HUES64 (cell line): ENCODE results near the gene OAT.

Experiments
- H3K27ac ChIP-seq: 2 replicates; pipeline ENCODE4 v1.7.0; 2013; ENCODE audit warnings: low read depth, low read length, inconsistent platforms
- H3K27me3 ChIP-seq: 2 replicates; pipeline ENCODE4 v1.6.1; 2013; ENCODE audit warnings: mild to moderate bottlenecking, low read length; ENCODE audit not compliant: insufficient read depth
- H3K36me3 ChIP-seq: 2 replicates; pipeline ENCODE4 v1.6.1; 2013; ENCODE audit warnings: mild to moderate bottlenecking, low read length; ENCODE audit not compliant: insufficient read depth
- H3K4me1 ChIP-seq: 2 replicates; pipeline ENCODE4 v1.6.1; 2013; ENCODE audit warnings: mild to moderate bottlenecking, low read length, moderate library complexity; ENCODE audit not compliant: insufficient read depth
- H3K4me3 ChIP-seq: 2 replicates; pipeline ENCODE4 v1.5.1; 2013; ENCODE audit warnings: mild to moderate bottlenecking, low read length, moderate library complexity
- H3K9ac ChIP-seq: 2 replicates; pipeline ENCODE4 v1.6.1; 2013; ENCODE audit warnings: mild to moderate bottlenecking, low read depth, low read length
- H3K9me3 ChIP-seq: 2 replicates; pipeline ENCODE4 v1.6.1; 2013; ENCODE audit warnings: low read depth, low read length; ENCODE audit not compliant: insufficient read depth
- WGBS: fragments of 150-250, 120-280 bp; methylation state at CpG from one replicate; pipeline ENCODE4 v1.1.7; 2013; ENCODE audit warnings: missing lambda C conversion rate; 5-methylcytosine and 5-hydroxymethylcytosine counted together

Gene OAT

DNA sequence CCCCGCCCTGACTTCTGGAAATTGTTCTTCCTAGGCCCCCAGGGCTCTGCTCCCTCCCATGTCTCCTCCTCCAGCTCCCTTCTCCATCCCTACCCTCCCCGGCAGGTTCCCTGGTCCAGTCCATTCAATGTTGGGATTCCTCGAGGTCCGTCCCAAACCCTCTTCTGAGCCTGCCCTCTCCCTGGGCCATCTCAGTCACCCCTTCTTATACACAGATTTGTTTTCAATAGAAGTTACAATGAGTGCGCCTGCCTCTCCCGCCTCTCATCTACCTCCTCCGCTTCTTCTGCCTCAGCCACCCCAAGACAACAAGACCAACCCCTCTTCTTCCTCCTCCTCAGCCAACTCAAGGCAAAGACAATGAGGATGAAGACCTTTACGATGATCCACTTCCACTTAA, 67.9 kb downstream of the OAT start:
- Histone ChIP-seq H3K4me1 (peaks cover 8% of the 10 kb centered on the region; the same call in 1 of the 2 replicates), H3K27me3 (peaks cover 4% of the 10 kb centered on the region; the same call in 1 of the 2 replicates), H3K36me3 (no peaks in the 10 kb centered on the region), H3K4me3 (no peak overlapping the region), H3K27ac (no peak overlapping the region), H3K9me3 (no peaks in the 10 kb centered on the region), H3K9ac (no peak overlapping the region)
- 87% methylated on average over 7 of the region's 8 CpGs for WGBS

DNA sequence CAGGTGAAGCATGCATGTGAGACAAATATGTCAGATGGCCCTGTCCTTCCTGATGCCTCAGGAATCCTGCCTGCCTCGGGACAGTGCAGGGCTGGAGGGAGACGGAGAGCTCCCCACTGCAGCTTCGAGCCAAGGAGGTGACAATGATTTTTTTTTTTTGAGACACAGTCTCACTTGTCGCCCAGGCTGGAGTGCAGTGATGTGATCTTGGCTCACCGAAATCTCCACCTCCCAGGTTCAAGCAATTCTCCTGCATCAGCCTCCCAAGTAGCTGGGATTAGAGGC, 68.8 kb downstream of the OAT start:
- Histone ChIP-seq H3K27me3 (peaks cover 4% of the 10 kb centered on the region; the same call in 1 of the 2 replicates), H3K4me1 (peaks cover 4% of the 10 kb centered on the region; the same call in 1 of the 2 replicates), H3K4me3 (no peak overlapping the region), H3K27ac (no peak overlapping the region), H3K9me3 (no peaks in the 10 kb centered on the region), H3K36me3 (no peaks in the 10 kb centered on the region), H3K9ac (no peak overlapping the region)
- WGBS: 81% methylated on average over 5 of the region's 5 CpGs

DNA sequence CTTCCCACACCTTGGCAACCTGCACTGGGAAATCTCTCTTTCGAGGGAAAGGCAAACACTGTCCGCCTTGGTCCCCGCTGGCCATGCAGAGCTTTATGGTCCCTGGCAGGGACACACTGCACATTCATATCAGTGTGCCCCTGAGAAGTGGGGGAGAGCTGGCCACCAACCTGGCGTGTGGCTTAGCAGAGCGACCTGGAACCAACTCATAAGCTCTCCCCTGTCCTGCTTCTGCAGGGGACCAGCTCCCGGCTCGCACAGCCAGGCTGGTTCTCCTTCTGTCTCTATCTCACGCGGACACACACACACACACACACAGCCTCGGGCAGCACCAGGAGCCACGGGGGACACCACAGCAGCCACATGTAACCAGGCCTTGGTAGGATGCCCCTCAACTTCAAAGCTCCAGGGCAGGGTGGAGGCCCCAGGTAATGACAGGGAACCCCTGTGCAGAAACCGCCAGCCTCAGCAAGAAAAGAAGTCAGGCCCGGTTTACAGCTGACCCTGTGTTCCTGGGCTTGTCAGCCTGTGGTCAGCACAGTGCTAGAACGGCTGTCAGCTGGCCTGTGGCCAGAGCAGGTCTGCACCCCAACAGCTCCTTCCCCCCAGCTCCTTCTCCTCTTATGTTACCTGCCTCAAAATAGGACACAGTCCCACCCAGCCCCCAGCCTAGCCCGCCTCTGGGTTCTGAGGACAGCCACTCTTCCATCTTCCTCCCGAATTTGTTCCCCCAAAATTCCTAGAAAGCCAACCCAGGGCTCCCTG, 69.3 kb downstream of the OAT start:
- H3K9ac ChIP-seq: no peak overlapping the region
- no peaks in the 10 kb centered on the region for H3K36me3 ChIP-seq
- no peak overlapping the region for H3K4me3 ChIP-seq
- no peak overlapping the region for H3K27ac ChIP-seq
- 86% methylated on average over 16 of the region's 16 CpGs for WGBS
- H3K27me3 ChIP-seq: peaks cover 2% of the 10 kb centered on the region; the same call in 1 of the 2 replicates
- H3K4me1 ChIP-seq: no peaks in the 10 kb centered on the region; the same call in 1 of the 2 replicates
- no peaks in the 10 kb centered on the region for H3K9me3 ChIP-seq

DNA sequence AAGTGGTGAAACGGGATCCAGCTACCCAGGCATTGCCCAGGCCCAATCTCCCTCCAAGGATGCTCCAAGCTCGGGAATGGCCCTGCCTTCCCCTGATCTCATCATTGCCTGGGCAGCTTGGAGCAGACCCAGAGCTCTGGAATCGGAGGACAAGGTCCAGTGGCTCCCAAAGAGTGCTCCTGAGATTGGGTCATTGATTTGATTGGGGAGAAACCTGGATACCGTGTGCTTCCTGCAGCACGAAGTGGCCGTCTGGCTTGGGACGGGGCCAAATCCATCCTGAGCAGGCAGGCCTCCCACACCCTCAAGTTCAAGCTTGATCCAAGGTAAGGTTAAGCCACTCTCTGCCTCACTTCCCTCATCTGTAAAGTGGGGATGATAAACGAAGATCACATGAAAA, 69.9 kb downstream of the OAT start:
- Histone ChIP-seq H3K9me3 (no peaks in the 10 kb centered on the region), H3K36me3 (no peaks in the 10 kb centered on the region), H3K4me1 (no peaks in the 10 kb centered on the region; the same call in 1 of the 2 replicates), H3K9ac (no peak overlapping the region), H3K4me3 (no peak overlapping the region), H3K27ac (no peak overlapping the region), H3K27me3 (no peaks in the 10 kb centered on the region)
- 81% methylated on average over 8 of the region's 8 CpGs for WGBS

DNA sequence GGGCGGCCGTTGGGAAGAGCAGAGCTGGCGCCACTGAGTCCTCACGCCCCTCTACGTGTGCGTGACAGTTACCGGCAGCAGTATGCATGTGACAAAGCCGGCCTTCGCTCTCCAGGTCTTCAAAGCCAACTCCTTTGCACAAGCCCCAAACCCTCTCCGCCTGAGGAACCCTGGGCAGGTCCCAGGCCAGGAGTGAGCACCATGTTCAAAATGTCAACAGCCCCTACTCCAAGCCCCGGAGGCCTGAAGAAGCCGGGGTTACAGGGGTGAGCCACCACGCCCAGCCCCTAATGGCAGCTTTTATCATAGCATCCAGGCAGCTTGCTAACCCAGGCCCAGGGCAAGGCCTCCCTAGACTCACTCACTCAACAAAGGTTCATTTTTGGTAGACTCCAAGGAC, 70.8 kb downstream of the OAT start:
- no peaks in the 10 kb centered on the region for H3K36me3 ChIP-seq
- 94% methylated on average over 13 of the region's 13 CpGs for WGBS
- no peak overlapping the region for H3K9ac ChIP-seq
- no peaks in the 10 kb centered on the region for H3K9me3 ChIP-seq
- no peaks in the 10 kb centered on the region for H3K27me3 ChIP-seq
- no peak overlapping the region for H3K27ac ChIP-seq
- H3K4me1 ChIP-seq: no peaks in the 10 kb centered on the region; the same call in 1 of the 2 replicates
- no peak overlapping the region for H3K4me3 ChIP-seq
